PC-9 (cell line): ENCODE results near the gene LEFTY1.

Experiments used
- EZH2 ChIP-seq: fragments of 200-600 bp; sonication (generic); IDR thresholded peaks from 2 replicates; pipeline ENCODE4 v1.8.0; 2017; ENCODE audit warnings: antibody characterized with exemption, low read depth
- TF ChIP-seq, protein P1 (sequence below): fragments of 200-600 bp; sonication (generic); conservative IDR thresholded peaks from 2 replicates; pipeline ENCODE4 v1.6.1; 2017; ENCODE audit warnings: mixed run types, antibody characterized with exemption, mild to moderate bottlenecking, moderate library complexity

- no peak for TF ChIP-seq EZH2
- TF ChIP-seq, protein P1, sequence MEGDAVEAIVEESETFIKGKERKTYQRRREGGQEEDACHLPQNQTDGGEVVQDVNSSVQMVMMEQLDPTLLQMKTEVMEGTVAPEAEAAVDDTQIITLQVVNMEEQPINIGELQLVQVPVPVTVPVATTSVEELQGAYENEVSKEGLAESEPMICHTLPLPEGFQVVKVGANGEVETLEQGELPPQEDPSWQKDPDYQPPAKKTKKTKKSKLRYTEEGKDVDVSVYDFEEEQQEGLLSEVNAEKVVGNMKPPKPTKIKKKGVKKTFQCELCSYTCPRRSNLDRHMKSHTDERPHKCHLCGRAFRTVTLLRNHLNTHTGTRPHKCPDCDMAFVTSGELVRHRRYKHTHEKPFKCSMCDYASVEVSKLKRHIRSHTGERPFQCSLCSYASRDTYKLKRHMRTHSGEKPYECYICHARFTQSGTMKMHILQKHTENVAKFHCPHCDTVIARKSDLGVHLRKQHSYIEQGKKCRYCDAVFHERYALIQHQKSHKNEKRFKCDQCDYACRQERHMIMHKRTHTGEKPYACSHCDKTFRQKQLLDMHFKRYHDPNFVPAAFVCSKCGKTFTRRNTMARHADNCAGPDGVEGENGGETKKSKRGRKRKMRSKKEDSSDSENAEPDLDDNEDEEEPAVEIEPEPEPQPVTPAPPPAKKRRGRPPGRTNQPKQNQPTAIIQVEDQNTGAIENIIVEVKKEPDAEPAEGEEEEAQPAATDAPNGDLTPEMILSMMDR, result no peak
Measured at GRCh38 chr1:225876900-225877510, 11.9 kb downstream of the LEFTY1 start.
